HCT116 (cell line): Measurements from ENCODE around the gene DOCK2. TPM values are rescaled to one million over a fixed set of nuclear protein-coding genes. Genes with fewer than 3 reads are reported as not detected.
A peak's percentile ranks its signal among the peaks of the same experiment; 100 is the strongest.

Experiments
- ATAC-seq: fragments of 200-7000 bp; cut with Tn5 transposase; 2 replicates; pipeline ENCODE4 v1.9.1; 2020; ENCODE audit warnings: mild to moderate bottlenecking, moderate library complexity
- BruUV-seq: library from RNA; stranded (reverse); fragments of 400-500 nt; replicated peaks from 2 replicates; lab custom pipeline; 2021; lab: Mats Ljungman, UMichigan
- CTCF ChIA-PET: fragments of 300-600 bp; sonication (Branson Sonifier 250); formaldehyde crosslinking; loops from one replicate; lab custom pipeline; 2021; ENCODE audit warnings: antibody characterized with exemption; lab: Charles Lee
- POLR2A ChIA-PET: fragments of 300-600, 350-600 bp; sonication (Branson Sonifier 250); formaldehyde crosslinking; loops from one replicate; lab custom pipeline; 2021; ENCODE audit warnings: antibody characterized with exemption; lab: Charles Lee
- RAD21 ChIA-PET, 2 experiments: fragments of 300-600 bp; sonication (Branson Sonifier 250); formaldehyde crosslinking; loops; one replicate each; lab custom pipeline; 2023; ENCODE audit warnings: low total read pairs in 2 of 2; ENCODE audit not compliant: uncharacterized antibody in 2 of 2, unreplicated experiment in 2 of 2, low non-redundant PET in 1 of 2; lab: Charles Lee
- DNase-seq: peaks from one replicate; pipeline ENCODE4 v3.0.0-alpha.2; 2010; ENCODE audit warnings: low read depth, low spot score
- H2AFZ ChIP-seq: fragments of 200-600 bp; shearing (Covaris generic), sonication (generic); 2 replicates; pipeline ENCODE4 v1.6.1; 2017; ENCODE audit warnings: low read depth, mixed run types, mixed read lengths, antibody characterized with exemption, low read length; ENCODE audit not compliant: poor library complexity, severe bottlenecking
- H3K27ac ChIP-seq: 2 replicates; pipeline ENCODE4 v1.5.1; 2012; ENCODE audit warnings: low read depth, low read length
- H3K27me3 ChIP-seq: fragments of 200-600 bp; sonication (generic); 2 replicates; pipeline ENCODE4 v1.6.1; 2016; ENCODE audit warnings: mixed run types, low read length, mixed read lengths; ENCODE audit not compliant: insufficient read depth
- H3K36me3 ChIP-seq, 2 experiments: fragments of 200-500 bp in 1 of 2; fragments of 200-600 bp in 1 of 2; sonication (Bioruptor generic) in 1 of 2; sonication (generic) in 1 of 2; 2 replicates each; pipeline versions ENCODE4 v1.5.1 to v1.6.1; 2014 to 2016; ENCODE audit warnings: low read length in 2 of 2, inconsistent platforms in 1 of 2, mixed read lengths in 1 of 2, mixed run types in 1 of 2; ENCODE audit not compliant: insufficient read depth in 2 of 2, control insufficient read depth in 1 of 2
- H3K4me1 ChIP-seq, 2 experiments: fragments of 200-600 bp in 1 of 2; sonication (generic) in 1 of 2; 2 replicates each; pipeline versions ENCODE4 v1.5.1 to v1.6.1; 2012 to 2017; ENCODE audit warnings: low read length in 2 of 2, inconsistent platforms in 1 of 2, mild to moderate bottlenecking in 1 of 2, mixed read lengths in 1 of 2, mixed run types in 1 of 2, moderate library complexity in 1 of 2; ENCODE audit not compliant: insufficient read depth in 2 of 2, control insufficient read depth in 1 of 2
- H3K4me2 ChIP-seq: fragments of 200-600 bp; sonication (generic); 2 replicates; pipeline ENCODE4 v1.6.1; 2017; ENCODE audit warnings: mixed run types, low read length, mixed read lengths
- H3K4me3 ChIP-seq, 2 experiments: fragments of 200-600 bp in 1 of 2; sonication (generic) in 1 of 2; replicated peaks in 1 of 2; 2 replicates each; pipeline ENCODE4 v1.5.1; 2011 to 2016; ENCODE audit warnings: low read length in 2 of 2, control low read depth in 1 of 2, low read depth in 1 of 2, mild to moderate bottlenecking in 1 of 2, mixed read lengths in 1 of 2, mixed run types in 1 of 2
- H3K79me2 ChIP-seq: fragments of 200-600 bp; sonication (generic); 2 replicates; pipeline ENCODE4 v1.6.1; 2017; ENCODE audit warnings: mild to moderate bottlenecking, mixed run types, low read length, moderate library complexity, mixed read lengths; ENCODE audit not compliant: insufficient read depth
- H3K9ac ChIP-seq: fragments of 200-600 bp; sonication (generic); 2 replicates; pipeline ENCODE4 v1.6.1; 2016; ENCODE audit warnings: low read length, mixed read lengths
- H3K9me2 ChIP-seq: fragments of 200-600 bp; sonication (generic), shearing (Covaris generic); 2 replicates; pipeline ENCODE4 v1.6.1; 2017; ENCODE audit warnings: mixed run types, mild to moderate bottlenecking, moderate library complexity; ENCODE audit not compliant: insufficient read depth
- H3K9me3 ChIP-seq, 2 experiments: fragments of 200-500 bp in 1 of 2; fragments of 200-600 bp in 1 of 2; sonication (Bioruptor generic) in 1 of 2; sonication (generic) in 1 of 2; 2 replicates each; pipeline ENCODE4 v1.6.1; 2014 to 2017; ENCODE audit warnings: low read length in 2 of 2, mixed read lengths in 2 of 2, inconsistent platforms in 1 of 2, low read depth in 1 of 2, mild to moderate bottlenecking in 1 of 2, mixed run types in 1 of 2, moderate library complexity in 1 of 2; ENCODE audit not compliant: control insufficient read depth in 1 of 2, insufficient read depth in 1 of 2
- H4K20me1 ChIP-seq: fragments of 200-600 bp; sonication (generic), shearing (Covaris generic); 2 replicates; pipeline ENCODE4 v1.6.1; 2017; ENCODE audit warnings: mixed run types, mild to moderate bottlenecking, moderate library complexity; ENCODE audit not compliant: insufficient read depth
- ATF3 ChIP-seq: IDR thresholded peaks from 2 replicates; pipeline ENCODE4 v1.6.1; 2012
- CBX3 ChIP-seq: IDR thresholded peaks from 2 replicates; pipeline ENCODE4 v1.6.1; 2012; ENCODE audit warnings: low read depth
- CTCF ChIP-seq, 3 experiments: fragments of 200-600 bp in 1 of 3; sonication (generic) in 1 of 3; IDR thresholded peaks in 2 of 3; conservative IDR thresholded peaks in 1 of 3; 2 replicates each; pipeline ENCODE4 v1.5.1; 2012 to 2017; ENCODE audit warnings: low read depth in 2 of 3, low read length in 2 of 3, antibody characterized with exemption in 1 of 3, borderline replicate concordance in 1 of 3, control low read depth in 1 of 3, mild to moderate bottlenecking in 1 of 3, mixed read lengths in 1 of 3, mixed run types in 1 of 3, moderate library complexity in 1 of 3; ENCODE audit not compliant: insufficient read depth in 1 of 3
- EGR1 ChIP-seq: IDR thresholded peaks from 2 replicates; pipeline ENCODE4 v1.6.1; 2012; ENCODE audit warnings: low read depth
- ELF1 ChIP-seq: IDR thresholded peaks from 2 replicates; pipeline ENCODE4 v1.6.1; 2012; ENCODE audit warnings: low read depth, borderline replicate concordance
- EZH2phosphoT487 ChIP-seq: fragments of 200-600 bp; IDR thresholded peaks from 2 replicates; pipeline ENCODE4 v1.6.1; 2018; ENCODE audit warnings: antibody characterized with exemption, borderline replicate concordance
- JUND ChIP-seq: IDR thresholded peaks from 2 replicates; pipeline ENCODE4 v1.6.1; 2012
- MAX ChIP-seq: IDR thresholded peaks from 2 replicates; pipeline ENCODE4 v1.6.1; 2012
- POLR2AphosphoS5 ChIP-seq: IDR thresholded peaks from 2 replicates; pipeline ENCODE4 v1.6.1; 2011; ENCODE audit warnings: mild to moderate bottlenecking, low read depth, low read length, moderate library complexity
- RAD21 ChIP-seq: IDR thresholded peaks from 2 replicates; pipeline ENCODE4 v1.6.1; 2012; ENCODE audit warnings: low read depth, mild to moderate bottlenecking
- REST ChIP-seq: IDR thresholded peaks from 2 replicates; pipeline ENCODE4 v1.6.1; 2012; ENCODE audit warnings: low read depth
- SIN3A ChIP-seq: IDR thresholded peaks from 2 replicates; pipeline ENCODE4 v1.6.1; 2012; ENCODE audit warnings: low read depth
- SRF ChIP-seq: IDR thresholded peaks from 2 replicates; pipeline ENCODE4 v1.6.1; 2012; ENCODE audit warnings: low read depth
- TCF7L2 ChIP-seq: IDR thresholded peaks from 2 replicates; pipeline ENCODE4 v1.7.0; 2011; ENCODE audit warnings: borderline replicate concordance, inconsistent platforms; ENCODE audit not compliant: insufficient read depth, insufficient read length; ENCODE audit errors: extremely low read depth
- YY1 ChIP-seq: IDR thresholded peaks from 2 replicates; pipeline ENCODE4 v1.6.1; 2011; ENCODE audit warnings: low read length, low read depth, moderate library complexity, mild to moderate bottlenecking; ENCODE audit not compliant: insufficient replicate concordance; ENCODE audit errors: extremely low read depth
- ZFX ChIP-seq: fragments of 450-650 bp; IDR thresholded peaks from 2 replicates; pipeline ENCODE4 v1.6.1; 2017
- ZNF274 ChIP-seq: fragments of 200-500 bp; sonication (Bioruptor generic); IDR thresholded peaks from 2 replicates; pipeline ENCODE4 v1.6.1; 2014; ENCODE audit warnings: mild to moderate bottlenecking, low read depth, low read length, inconsistent platforms
- intact Hi-C: fragments of 100-400 bp; cut with micrococcal nuclease; formaldehyde crosslinking; loops from 2 replicates; pipeline ENCODE4 v1.10.0; 2022
- total RNA-seq: library from RNA; stranded (reverse); gene quantifications from one replicate; pipeline ENCODE4 v1.2.1, GENCODE V29; 2021; ENCODE audit not compliant: unreplicated experiment

DOCK2 gene
- total RNA-seq, 1 experiment from 2014 or later = 0.89 TPM

GRCh38 chr5:169826618-169827017, 189.5 kb downstream of the DOCK2 start:
- ChIA-PET CTCF (no interaction called here), RAD21 (no interaction called here), POLR2A (no interaction called here)
- intact Hi-C loops = no loop called here
- no peak overlapping the region for H2AFZ ChIP-seq
- H3K4me1 ChIP-seq = no peaks in the 10 kb centered on the region
- no TSS peak for BruUV-seq
- no peaks in the 10 kb centered on the region for H3K36me3 ChIP-seq
- H3K9me3 ChIP-seq = no peaks in the 10 kb centered on the region
- ATAC-seq = 0 out of 2 replicates have a peak, but pooled peaks have one; percentile 30
- H3K27me3 ChIP-seq = no peaks in the 10 kb centered on the region; the same call in 1 of the 2 replicates
- H4K20me1 ChIP-seq = no peaks in the 10 kb centered on the region
- no peak overlapping the region for H3K4me3 ChIP-seq
- DNase-seq = no peak
- H3K9me2 ChIP-seq = no peaks in the 10 kb centered on the region
- no peak overlapping the region for H3K27ac ChIP-seq
- no peaks in the 10 kb centered on the region for H3K79me2 ChIP-seq
- no peak overlapping the region for H3K9ac ChIP-seq
- no peak overlapping the region for H3K4me2 ChIP-seq
- TF ChIP-seq JUND = no peak
- no peak for TF ChIP-seq POLR2AphosphoS5
- TF ChIP-seq TCF7L2 = no peak
- no peak for TF ChIP-seq ZFX
- no peak for TF ChIP-seq SRF
- peak in 2 of 3 experiments; percentile 23 to 40; a peak in 3 of 6 replicates for TF ChIP-seq CTCF (IDR thresholded peaks at IDR 0.05 in 2 of 3, conservative IDR thresholded peaks at IDR 0.05 in 1 of 3; ENCODE audit: borderline replicate concordance in 1 of 3, insufficient read depth in 1 of 3, low read depth in 2 of 3, low read length in 2 of 3)
- no peak for TF ChIP-seq CBX3
- no peak for TF ChIP-seq REST
- no peak for TF ChIP-seq MAX
- TF ChIP-seq SIN3A = no peak
- TF ChIP-seq RAD21 = 0 out of 2 replicates have a peak, but pooled peaks have one; percentile 15
- no peak for TF ChIP-seq ELF1
- no peak for TF ChIP-seq EZH2phosphoT487
- no peak for TF ChIP-seq ATF3
- TF ChIP-seq EGR1 = no peak
- TF ChIP-seq ZNF274 = no peak
- TF ChIP-seq YY1 = no peak
